Activated T-cell treated with anti-CD3 and anti-CD28 coated beads, Interleukin-2, amount 50 U/mL, for 72 hours (primary cell): ENCODE data around the gene FAM83C. TPM values are rescaled to one million over a fixed set of nuclear protein-coding genes. Genes with fewer than 3 reads are reported as not detected.

Source experiments
- ATAC-seq, 2 donors: fragments of 150-1000 bp; cut with Tn5 transposase; replicated peaks in 1 of 2; 2 replicates each; pipeline ENCODE4 v1.10.0; 2021; ENCODE audit warnings: moderate library complexity in 2 of 2, mild to moderate bottlenecking in 1 of 2
- DNase-seq, 2 donors: peaks; one replicate each; pipeline ENCODE4 v3.0.0; 2021 to 2022; ENCODE audit warnings: mixed read lengths in 1 of 2
- H3K27ac Mint-ChIP-seq: one replicate; pipeline ENCODE4 v1.8.0; 2022; ENCODE audit warnings: mild to moderate bottlenecking, moderate library complexity, mixed read lengths
- H3K27me3 Mint-ChIP-seq: one replicate; pipeline ENCODE4 v1.8.0; 2022; ENCODE audit warnings: low read depth, mixed read lengths
- H3K36me3 Mint-ChIP-seq, 2 donors: one replicate each; pipeline ENCODE4 v1.8.0; 2022; ENCODE audit warnings: mixed read lengths in 2 of 2, mild to moderate bottlenecking in 1 of 2; ENCODE audit not compliant: insufficient read depth in 2 of 2
- H3K4me1 Mint-ChIP-seq: one replicate; pipeline ENCODE4 v1.8.0; 2022; ENCODE audit warnings: low read depth, mixed read lengths
- H3K4me3 Mint-ChIP-seq, 2 donors: one replicate each; pipeline ENCODE4 v1.8.0; 2022; ENCODE audit warnings: mild to moderate bottlenecking in 2 of 2, mixed read lengths in 2 of 2, moderate library complexity in 2 of 2
- H3K9me3 Mint-ChIP-seq, 2 donors: one replicate each; pipeline ENCODE4 v1.8.0; 2022; ENCODE audit warnings: mixed read lengths in 2 of 2
- total RNA-seq, 2 donors: library from RNA; stranded (reverse); gene quantifications; one replicate each; pipeline ENCODE4 v1.2.3, GENCODE V29; 2022

FAM83C gene
- total RNA-seq = not detected

- H3K4me3 Mint-ChIP-seq = no peak within 1 kb of the TSS
- no peaks in the 10 kb centered on the region for H3K36me3 Mint-ChIP-seq
- H3K27me3 Mint-ChIP-seq = peaks cover 15% of the 10 kb centered on the region
- H3K27ac Mint-ChIP-seq = no peak within 1 kb of the TSS
- no peaks in the 10 kb centered on the region for H3K4me1 Mint-ChIP-seq
- ATAC-seq (no peak), DNase-seq (no peak)
- H3K9me3 Mint-ChIP-seq = no peaks in the 10 kb centered on the region
Observed at GRCh38 chr20:35291654-35292503, at the start of gene FAM83C. FAM83C (minus strand) TSS chr20:35292425; CDS start chr20:35292304, 121 bp downstream.

GRCh38 chr20:35341366-35342028, 49.3 kb upstream of the FAM83C start:
- no peak for ATAC-seq
- H3K4me3 Mint-ChIP-seq = no peak overlapping the region

GRCh38 chr20:35340436-35340835, 48.2 kb upstream of the FAM83C start:
- H3K27me3 Mint-ChIP-seq = no peaks in the 10 kb centered on the region
- no peak overlapping the region for H3K4me3 Mint-ChIP-seq
- ATAC-seq = no peak
- H3K27ac Mint-ChIP-seq = no peak overlapping the region
- no peaks in the 10 kb centered on the region for H3K9me3 Mint-ChIP-seq
- H3K36me3 Mint-ChIP-seq = peaks cover 0 to 6% of the 10 kb centered on the region in 2 donors
- peaks cover 5% of the 10 kb centered on the region for H3K4me1 Mint-ChIP-seq
- DNase-seq = no peak

More at GRCh38 chr20:35341366-35342028, 49.3 kb upstream of the FAM83C start:
- Mint-ChIP-seq H3K27me3 (no peaks in the 10 kb centered on the region), H3K36me3 (peaks cover 2 to 16% of the 10 kb centered on the region in 2 donors), H3K4me1 (peaks cover 6% of the 10 kb centered on the region), H3K27ac (no peak overlapping the region), H3K9me3 (peaks cover 0 to 2% of the 10 kb centered on the region in 2 donors)
- DNase-seq = no peak

- H3K9me3 Mint-ChIP-seq = no peaks in the 10 kb centered on the region
- H3K4me1 Mint-ChIP-seq = no peaks in the 10 kb centered on the region
- H3K36me3 Mint-ChIP-seq = peaks cover 0 to 6% of the 10 kb centered on the region in 2 donors
- no peaks in the 10 kb centered on the region for H3K27me3 Mint-ChIP-seq
- no peak overlapping the region for H3K4me3 Mint-ChIP-seq
- H3K27ac Mint-ChIP-seq = no peak overlapping the region
- no peak for ATAC-seq
- DNase-seq = no peak
Observed at GRCh38 chr20:35339636-35340035, 47.4 kb upstream of the FAM83C start.

- Mint-ChIP-seq H3K27ac (no peak overlapping the region), H3K36me3 (peaks cover 0 to 4% of the 10 kb centered on the region in 2 donors), H3K27me3 (no peaks in the 10 kb centered on the region), H3K4me1 (no peaks in the 10 kb centered on the region), H3K4me3 (no peak overlapping the region), H3K9me3 (no peaks in the 10 kb centered on the region)
- ATAC-seq = no peak
- no peak for DNase-seq
Observed at GRCh38 chr20:35339007-35339406, 46.8 kb upstream of the FAM83C start.

- ATAC-seq (no peak), DNase-seq (no peak)
- Mint-ChIP-seq H3K36me3 (peaks cover 0 to 1% of the 10 kb centered on the region in 2 donors), H3K27ac (no peak overlapping the region), H3K9me3 (no peaks in the 10 kb centered on the region), H3K4me1 (peaks cover 9% of the 10 kb centered on the region), H3K27me3 (no peaks in the 10 kb centered on the region), H3K4me3 (no peak overlapping the region)
Observed at GRCh38 chr20:35334311-35335101, 42.3 kb upstream of the FAM83C start.

- no peaks in the 10 kb centered on the region for H3K27me3 Mint-ChIP-seq
- peaks cover 0 to 1% of the 10 kb centered on the region in 2 donors for H3K36me3 Mint-ChIP-seq
- DNase-seq = no peak
- no peak for ATAC-seq
- peak overlapping the region; percentile 43 for H3K27ac Mint-ChIP-seq
- no peaks in the 10 kb centered on the region for H3K9me3 Mint-ChIP-seq
- no peak overlapping the region for H3K4me3 Mint-ChIP-seq
- peaks cover 18% of the 10 kb centered on the region for H3K4me1 Mint-ChIP-seq
Observed at GRCh38 chr20:35333606-35334005, 41.4 kb upstream of the FAM83C start.

GRCh38 chr20:35332540-35333200, 40.4 kb upstream of the FAM83C start:
- peaks cover 0 to 1% of the 10 kb centered on the region in 2 donors for H3K36me3 Mint-ChIP-seq
- DNase-seq (no peak), ATAC-seq (no peak)
- no peaks in the 10 kb centered on the region for H3K27me3 Mint-ChIP-seq
- no peaks in the 10 kb centered on the region for H3K9me3 Mint-ChIP-seq
- H3K4me1 Mint-ChIP-seq = peaks cover 28% of the 10 kb centered on the region
- H3K4me3 Mint-ChIP-seq = no peak overlapping the region
- H3K27ac Mint-ChIP-seq = no peak overlapping the region

DNA sequence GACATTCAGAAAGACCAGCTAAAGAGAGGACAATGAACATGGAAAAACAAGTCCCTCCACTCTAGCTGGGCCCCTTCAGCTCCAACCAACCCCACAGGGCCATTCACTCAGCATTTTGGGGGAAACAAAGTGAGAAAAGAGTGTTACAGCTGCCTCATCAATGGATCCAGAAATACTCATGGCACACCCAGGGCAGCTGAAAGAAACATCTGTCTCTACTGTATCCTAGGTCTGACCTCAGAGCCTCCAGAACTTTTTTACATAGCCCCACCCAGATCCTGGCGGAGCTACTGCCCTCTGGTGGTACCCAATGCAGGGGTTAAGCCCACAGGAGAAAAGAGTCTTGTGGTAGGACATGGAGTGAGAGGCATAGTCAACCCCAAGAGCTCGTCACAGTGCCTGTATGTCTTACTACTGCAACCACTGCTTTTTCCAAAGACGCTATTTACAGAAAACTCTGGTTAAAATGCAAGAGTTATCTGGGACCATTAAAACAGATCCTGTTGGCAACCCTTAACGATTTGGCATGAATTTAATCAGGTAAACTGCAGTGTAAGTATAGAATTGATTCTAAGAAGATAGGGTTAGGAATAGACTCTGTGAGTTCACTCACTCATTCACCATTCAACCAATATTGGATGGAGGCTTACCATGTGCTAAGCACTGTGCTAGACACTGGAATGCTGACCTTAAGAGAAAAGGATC, 37.4 kb upstream of the FAM83C start:
- peaks cover 50% of the 10 kb centered on the region for H3K4me1 Mint-ChIP-seq
- H3K27me3 Mint-ChIP-seq = no peaks in the 10 kb centered on the region
- peak; percentile 71 to 76 for DNase-seq
- H3K4me3 Mint-ChIP-seq = no peak overlapping the region
- no peaks in the 10 kb centered on the region for H3K36me3 Mint-ChIP-seq
- no peaks in the 10 kb centered on the region for H3K9me3 Mint-ChIP-seq
- H3K27ac Mint-ChIP-seq = no peak overlapping the region
- ATAC-seq = peak; percentile 82 to 88

DNA sequence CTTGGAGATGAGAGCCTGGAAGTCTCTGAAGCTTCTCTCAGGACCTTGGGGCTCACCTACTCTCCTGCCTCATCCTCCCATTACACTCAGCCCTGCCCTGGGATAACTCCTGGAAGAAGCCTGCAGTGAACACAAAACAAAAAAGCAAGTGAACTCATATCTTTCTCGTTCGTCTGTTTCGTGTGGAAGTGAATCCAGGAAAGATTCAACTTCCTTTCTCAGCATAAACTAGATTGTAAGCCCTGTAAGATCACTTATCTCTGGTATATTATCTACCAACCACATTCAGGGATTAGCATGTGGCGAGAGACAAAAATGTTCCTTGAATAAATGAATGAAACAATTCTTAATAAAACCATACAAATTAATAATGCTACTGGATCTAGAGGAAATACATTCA, 36.5 kb upstream of the FAM83C start:
- H3K4me3 Mint-ChIP-seq = peak overlapping the region; percentile 1 to 9
- no peaks in the 10 kb centered on the region for H3K9me3 Mint-ChIP-seq
- DNase-seq = no peak
- H3K27ac Mint-ChIP-seq = peak overlapping the region; percentile 47
- H3K4me1 Mint-ChIP-seq = peaks cover 50% of the 10 kb centered on the region
- H3K36me3 Mint-ChIP-seq = no peaks in the 10 kb centered on the region
- H3K27me3 Mint-ChIP-seq = no peaks in the 10 kb centered on the region
- ATAC-seq = no peak

DNA sequence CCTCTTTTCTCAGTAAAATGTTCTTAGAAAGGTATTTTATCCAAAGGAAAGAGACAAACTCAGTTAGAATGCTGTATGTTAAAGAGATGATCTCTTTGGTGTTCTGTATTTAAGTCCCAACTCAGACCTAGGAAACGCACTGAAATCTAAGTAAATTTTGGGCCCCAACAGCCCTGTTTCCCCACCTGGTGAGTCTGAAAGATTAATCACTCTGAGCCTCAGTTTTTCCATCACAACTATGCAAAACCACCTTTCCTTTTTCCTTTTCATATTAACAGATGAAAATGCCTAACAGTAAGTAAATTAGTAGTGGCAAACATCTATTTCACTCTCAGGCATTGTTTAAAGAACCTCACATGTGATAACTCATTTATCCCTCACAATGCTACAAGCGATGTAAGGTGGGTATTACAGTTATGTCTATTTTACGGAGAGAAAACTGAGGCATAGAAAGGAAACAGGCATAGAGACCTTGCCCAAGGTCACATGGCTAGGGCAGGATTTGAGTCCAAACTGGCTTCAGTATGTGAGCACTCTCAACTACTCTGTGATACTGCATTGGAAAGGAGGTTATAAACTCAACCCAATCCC, 36.0 kb upstream of the FAM83C start:
- Mint-ChIP-seq H3K9me3 (no peaks in the 10 kb centered on the region), H3K4me3 (peak overlapping the region in 1 of 2 donors; percentile 25), H3K27me3 (no peaks in the 10 kb centered on the region), H3K27ac (peak overlapping the region; percentile 47), H3K4me1 (peaks cover 55% of the 10 kb centered on the region), H3K36me3 (no peaks in the 10 kb centered on the region)
- ATAC-seq (peak; percentile 35 to 42), DNase-seq (no peak)
